NT2/D1 (cell line): ENCODE measurements around the gene DLX4.

ENCODE experiments used
- DNase-seq: peaks from one replicate; pipeline ENCODE4 v3.0.0-alpha.2; 2011; ENCODE audit warnings: low read depth, low spot score
- H3K27me3 ChIP-seq: 2 replicates; pipeline ENCODE4 v1.6.0; 2011; ENCODE audit warnings: mild to moderate bottlenecking; ENCODE audit not compliant: insufficient read length, insufficient read depth
- H3K36me3 ChIP-seq: 2 replicates; pipeline ENCODE4 v1.6.1; 2011; ENCODE audit warnings: mild to moderate bottlenecking, low read length, mixed read lengths; ENCODE audit not compliant: insufficient read depth, insufficient read length
- H3K4me1 ChIP-seq: 2 replicates; pipeline ENCODE4 v1.5.1; 2011; ENCODE audit not compliant: insufficient read depth, insufficient read length
- H3K4me3 ChIP-seq: 2 replicates; pipeline ENCODE4 v1.5.1; 2011; ENCODE audit warnings: low read depth; ENCODE audit not compliant: insufficient read length
- H3K9ac ChIP-seq: 2 replicates; pipeline ENCODE4 v1.6.0; 2011; ENCODE audit warnings: low read depth; ENCODE audit not compliant: insufficient read length
- H3K9me3 ChIP-seq: 2 replicates; pipeline ENCODE4 v1.5.1; 2011; ENCODE audit warnings: mild to moderate bottlenecking, low read length; ENCODE audit not compliant: insufficient read depth
- SUZ12 ChIP-seq: IDR thresholded peaks from 2 replicates; pipeline ENCODE4 v1.6.1; 2011; ENCODE audit not compliant: insufficient read length, insufficient read depth; ENCODE audit errors: extremely low read depth
- YY1 ChIP-seq: IDR thresholded peaks from 2 replicates; pipeline ENCODE4 v1.6.1; 2011; ENCODE audit not compliant: insufficient read length, insufficient read depth
- ZNF274 ChIP-seq: IDR thresholded peaks from 2 replicates; pipeline ENCODE4 v1.6.1; 2011; ENCODE audit warnings: mild to moderate bottlenecking, low read depth, low read length

Gene DLX4

GRCh38 chr17:49928126-49928800, 40.7 kb upstream of the DLX4 start:
- Histone ChIP-seq H3K27me3 (no peaks in the 10 kb centered on the region), H3K9ac (no peak overlapping the region), H3K4me3 (no peak overlapping the region), H3K9me3 (no peaks in the 10 kb centered on the region), H3K36me3 (no peaks in the 10 kb centered on the region), H3K4me1 (peaks cover 18% of the 10 kb centered on the region)
- TF ChIP-seq ZNF274, result no peak
- TF ChIP-seq SUZ12, result no peak
- no peak for TF ChIP-seq YY1
- no peak for DNase-seq

GRCh38 chr17:49928837-49929475, 40.0 kb upstream of the DLX4 start:
- no peak overlapping the region for H3K9ac ChIP-seq
- H3K27me3 ChIP-seq, result no peaks in the 10 kb centered on the region
- H3K4me1 ChIP-seq, result peaks cover 18% of the 10 kb centered on the region
- H3K4me3 ChIP-seq, result no peak overlapping the region
- no peak for DNase-seq
- H3K9me3 ChIP-seq, result no peaks in the 10 kb centered on the region
- TF ChIP-seq ZNF274, result no peak
- TF ChIP-seq SUZ12, result no peak
- TF ChIP-seq YY1, result no peak
- H3K36me3 ChIP-seq, result no peaks in the 10 kb centered on the region

GRCh38 chr17:49930880-49931279, 38.1 kb upstream of the DLX4 start:
- Histone ChIP-seq H3K4me3 (no peak overlapping the region), H3K36me3 (no peaks in the 10 kb centered on the region), H3K9me3 (no peaks in the 10 kb centered on the region), H3K4me1 (peaks cover 14% of the 10 kb centered on the region), H3K27me3 (no peaks in the 10 kb centered on the region), H3K9ac (no peak overlapping the region)
- no peak for DNase-seq
- TF ChIP-seq ZNF274 (no peak), YY1 (no peak), SUZ12 (no peak)

GRCh38 chr17:49931416-49932137, 37.4 kb upstream of the DLX4 start:
- Histone ChIP-seq H3K4me1 (peaks cover 14% of the 10 kb centered on the region), H3K4me3 (no peak overlapping the region), H3K36me3 (no peaks in the 10 kb centered on the region), H3K9ac (no peak overlapping the region), H3K9me3 (no peaks in the 10 kb centered on the region), H3K27me3 (no peaks in the 10 kb centered on the region)
- no peak for DNase-seq
- no peak for TF ChIP-seq SUZ12
- TF ChIP-seq YY1, result no peak
- TF ChIP-seq ZNF274, result no peak

- TF ChIP-seq ZNF274, result no peak
- TF ChIP-seq YY1, result no peak
- TF ChIP-seq SUZ12, result no peak
- Histone ChIP-seq H3K9me3 (no peaks in the 10 kb centered on the region), H3K36me3 (no peaks in the 10 kb centered on the region), H3K4me3 (no peak overlapping the region), H3K4me1 (peaks cover 9% of the 10 kb centered on the region), H3K9ac (no peak overlapping the region), H3K27me3 (no peaks in the 10 kb centered on the region)
- DNase-seq, result no peak
These were observed 36.8 kb upstream of the DLX4 start for GRCh38 chr17:49932138-49932723.

- TF ChIP-seq YY1 (no peak), SUZ12 (no peak), ZNF274 (no peak)
- Histone ChIP-seq H3K27me3 (no peaks in the 10 kb centered on the region), H3K4me3 (no peak overlapping the region), H3K9me3 (no peaks in the 10 kb centered on the region), H3K4me1 (peaks cover 9% of the 10 kb centered on the region), H3K9ac (no peak overlapping the region), H3K36me3 (no peaks in the 10 kb centered on the region)
- no peak for DNase-seq
These were observed 36.1 kb upstream of the DLX4 start for GRCh38 chr17:49932901-49933300.
